NCI-H128 (cell line): ENCODE data around the gene YIPF5.

Experiments
- DNase-seq: peaks from one replicate; lab custom pipeline; 2025; ENCODE audit not compliant: unreplicated experiment; lab: John Stamatoyannopoulos, UW

Gene YIPF5

DNA sequence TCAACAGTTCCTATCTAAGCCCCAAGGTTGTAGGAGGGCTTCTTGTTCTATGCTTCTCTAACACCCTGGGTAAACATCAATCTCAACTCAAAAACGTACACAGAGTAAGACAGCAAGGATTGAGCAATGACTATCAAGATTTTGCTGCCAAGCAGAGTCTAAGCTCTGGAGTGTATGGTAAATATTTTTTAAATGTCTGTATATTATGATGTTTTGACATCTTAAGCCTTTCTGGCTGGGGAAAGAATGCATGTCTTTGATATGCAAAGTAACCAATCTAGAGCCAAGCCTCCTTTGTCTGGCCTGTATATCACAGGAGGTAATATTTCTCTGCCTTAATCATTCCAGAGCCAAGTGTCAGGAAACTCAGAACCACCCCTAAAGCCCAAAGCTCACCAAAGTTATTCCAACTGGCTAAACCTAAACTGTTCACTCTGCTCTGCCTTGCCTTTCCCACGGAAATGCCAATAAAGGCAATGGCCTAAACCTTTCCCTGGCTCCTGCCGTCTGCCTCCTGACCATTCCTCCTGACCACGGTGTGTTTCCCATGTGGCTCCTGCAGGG lies 45.2 kb downstream of the YIPF5 start:
- DNase-seq, result no peak

DNA sequence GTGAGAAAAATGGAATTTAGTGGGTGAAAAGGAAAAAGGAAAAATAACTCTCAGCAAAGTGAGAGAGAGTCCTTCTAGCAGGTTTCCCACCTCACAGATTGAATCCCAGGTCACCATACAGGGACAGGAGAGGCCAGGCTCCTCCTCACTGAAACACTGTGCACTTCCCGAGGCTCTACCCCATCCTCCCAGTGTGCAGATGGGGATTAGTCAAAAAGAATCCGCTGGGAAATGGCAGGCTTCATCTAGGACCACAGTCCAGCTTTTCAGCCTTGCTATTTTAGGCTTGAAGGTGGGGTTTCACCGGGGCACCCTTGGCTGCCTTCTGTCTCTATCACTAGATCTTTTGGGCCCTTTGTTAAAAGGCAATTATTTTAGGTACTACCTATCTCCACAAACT lies 47.8 kb downstream of the YIPF5 start:
- DNase-seq, result no peak

DNA sequence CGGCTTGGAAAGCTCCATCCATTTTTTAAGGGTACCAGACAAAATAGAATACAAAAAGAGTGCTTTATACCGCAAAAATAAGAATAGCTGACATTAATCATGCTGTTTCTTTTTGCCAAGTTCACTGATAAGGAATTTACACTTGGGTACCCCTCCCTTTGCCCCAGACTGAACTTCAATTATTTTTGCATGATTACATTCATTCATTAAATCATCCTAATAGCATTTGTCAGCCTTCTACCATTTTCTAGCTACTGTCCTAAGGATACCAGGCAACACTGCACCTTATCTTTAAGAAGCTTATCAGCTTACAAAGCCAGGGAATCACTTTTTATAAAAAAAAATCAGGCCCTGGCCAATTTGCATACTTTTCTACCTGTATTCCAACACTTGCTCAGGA lies 48.4 kb downstream of the YIPF5 start:
- no peak for DNase-seq

DNA sequence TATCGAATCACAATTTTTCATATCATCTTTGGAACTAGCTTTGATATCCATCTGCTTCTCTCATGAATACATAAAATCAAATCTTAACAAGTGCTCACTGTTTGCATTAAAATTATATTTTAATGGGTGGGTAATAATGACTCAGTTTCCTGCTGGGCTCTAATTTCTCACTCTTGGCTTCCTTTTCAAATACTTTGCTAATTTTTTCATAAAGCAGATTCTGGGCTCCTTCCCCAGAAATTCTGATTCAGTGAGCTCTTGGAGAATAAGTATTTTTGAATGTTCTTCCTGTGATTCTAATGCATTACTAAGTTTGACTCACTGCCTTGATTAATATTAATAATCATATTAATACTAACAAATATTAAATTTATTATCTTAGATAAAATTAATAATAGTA lies 48.9 kb downstream of the YIPF5 start:
- no peak for DNase-seq

DNA sequence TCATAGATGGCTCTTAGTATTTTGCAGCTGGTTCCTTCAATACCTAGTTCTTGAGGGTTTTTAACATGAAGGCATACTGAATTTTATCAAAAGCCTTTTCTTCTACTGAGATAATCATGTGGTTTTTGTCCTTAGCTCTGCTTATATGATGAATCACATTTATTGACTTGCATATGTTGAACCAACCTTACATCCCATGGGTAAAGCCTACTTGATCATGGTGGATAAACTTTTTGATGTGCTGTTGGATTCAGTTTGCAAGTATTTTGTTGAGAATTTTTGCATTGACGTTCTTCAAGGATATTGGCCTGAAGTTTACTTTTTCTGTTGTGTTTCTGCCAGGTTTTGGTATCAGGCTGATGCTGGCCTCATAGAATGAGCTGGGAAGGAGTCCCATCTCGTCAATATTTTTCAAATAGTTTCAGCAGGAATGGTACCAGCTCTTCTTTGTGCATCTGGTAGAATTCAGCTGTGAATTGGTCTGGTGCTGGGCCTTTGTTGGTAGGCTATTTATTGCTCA lies 49.7 kb downstream of the YIPF5 start:
- no peak for DNase-seq

DNA sequence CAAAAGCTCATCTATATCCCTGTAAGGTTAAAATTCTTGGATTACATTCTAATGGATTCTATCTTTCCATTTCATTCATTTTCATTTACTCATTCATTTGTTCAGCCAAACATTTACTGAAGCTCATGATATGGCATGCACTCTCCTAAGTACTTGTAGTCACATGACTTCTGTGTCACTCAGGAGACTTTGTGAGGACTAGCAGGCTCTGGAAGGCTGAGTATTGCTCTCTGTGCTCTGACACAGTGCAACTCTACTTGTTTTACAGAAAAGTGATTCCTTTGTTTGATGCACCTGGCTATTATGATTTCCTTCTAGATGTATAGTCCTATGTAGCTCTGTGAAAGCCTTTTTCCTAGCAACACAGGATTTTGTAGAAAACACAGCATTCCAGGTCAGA lies 53.0 kb downstream of the YIPF5 start:
- no peak for DNase-seq

DNA sequence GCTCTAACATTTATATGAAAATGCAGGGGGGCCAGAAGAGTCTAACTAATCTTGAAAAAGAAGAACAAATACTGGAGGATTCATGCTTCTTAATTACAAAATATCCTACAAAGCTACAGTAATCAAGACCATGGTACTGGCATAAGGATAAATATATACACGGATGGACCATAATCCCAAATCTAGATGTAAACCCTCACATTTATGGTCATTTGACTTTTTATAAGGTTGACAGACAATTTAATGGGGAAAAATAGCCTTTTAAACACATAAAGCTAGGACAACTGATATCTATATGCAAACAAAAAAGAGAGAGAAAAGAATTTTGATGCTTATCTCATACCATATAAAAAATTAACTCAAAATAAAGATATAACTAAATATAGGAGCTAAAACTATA lies 55.9 kb downstream of the YIPF5 start:
- DNase-seq, result no peak
